HepG2 (cell line): ENCODE measurements around the gene DNAAF1. TPM values are rescaled to one million over a fixed set of nuclear protein-coding genes. Genes with fewer than 3 reads are reported as not detected.

Source experiments
- ATAC-seq: fragments of 200-7000 bp; cut with Tn5 transposase; 3 replicates; pipeline ENCODE4 v1.9.1; 2020; ENCODE audit warnings: mild to moderate bottlenecking, moderate library complexity
- BruUV-seq: library from RNA; stranded (reverse); fragments of 400-500 nt; replicated peaks from 2 replicates; lab custom pipeline; 2021; lab: Mats Ljungman, UMichigan
- CTCF ChIA-PET: fragments of 300-600 bp; formaldehyde crosslinking; extraction: SDS; loops from one replicate; lab custom pipeline; 2021; ENCODE audit warnings: low total read pairs, inconsistent platforms, low intra/inter-chr PET ratio; lab: Yijun Ruan, JAX
- POLR2A ChIA-PET: fragments of 350-600 bp; sonication (Branson Sonifier 250); formaldehyde crosslinking; loops from one replicate; lab custom pipeline; 2020; ENCODE audit warnings: antibody characterized with exemption, inconsistent platforms; lab: Yijun Ruan, JAX
- DNase-seq: peaks from one replicate; pipeline ENCODE4 v3.0.0-alpha.2; 2015; ENCODE audit warnings: low spot score
- FAIRE-seq: peaks from 3 replicates; lab custom pipeline; 2011; peaks lifted over from hg19 to GRCh38; lab: Jason Lieb, UNC
- H2AFZ ChIP-seq: one replicate; pipeline ENCODE4 v1.6.1; 2011; ENCODE audit warnings: low read length, inconsistent platforms
- H3K27ac ChIP-seq: fragments of 300-600 bp; 3 replicates; pipeline ENCODE4 v1.8.0; 2011; ENCODE audit warnings: mixed run types, mild to moderate bottlenecking, mixed read lengths, low read length, inconsistent platforms; ENCODE audit not compliant: insufficient read depth; ENCODE audit errors: extremely low read length
- H3K27me3 ChIP-seq, 2 experiments: fragments of 200-600 bp in 1 of 2; 2 replicates in 1 of 2; 3 replicates in 1 of 2; pipeline versions ENCODE4 v1.6.0 to v1.8.0; 2011; ENCODE audit warnings: low read length in 2 of 2, mild to moderate bottlenecking in 2 of 2, moderate library complexity in 2 of 2, inconsistent platforms in 1 of 2; ENCODE audit not compliant: insufficient read depth in 2 of 2, control insufficient read depth in 1 of 2
- H3K36me3 ChIP-seq, 2 experiments: fragments of 200-600 bp in 1 of 2; replicated peaks in 1 of 2; 2 replicates in 1 of 2; 3 replicates in 1 of 2; pipeline versions ENCODE4 v1.5.1 to v1.8.0; 2011; ENCODE audit warnings: low read length in 2 of 2, inconsistent platforms in 1 of 2; ENCODE audit not compliant: insufficient read depth in 2 of 2, control insufficient read depth in 1 of 2
- H3K4me1 ChIP-seq: 2 replicates; pipeline ENCODE4 v1.5.1; 2012; ENCODE audit warnings: low read length, inconsistent platforms; ENCODE audit not compliant: insufficient read depth
- H3K4me2 ChIP-seq: 2 replicates; pipeline ENCODE4 v1.6.0; 2011; ENCODE audit warnings: low read depth, low read length, inconsistent platforms
- H3K4me3 ChIP-seq, 3 experiments: fragments of 200-600 bp in 1 of 3; sonication (generic), shearing (Covaris generic) in 1 of 3; replicated peaks in 1 of 3; 2 replicates each; pipeline ENCODE4 v1.5.1; 2011 to 2016; ENCODE audit warnings: low read length in 3 of 3, inconsistent platforms in 2 of 3, low read depth in 2 of 3, mild to moderate bottlenecking in 2 of 3, control low read depth in 1 of 3, mixed read lengths in 1 of 3; ENCODE audit not compliant: insufficient read depth in 1 of 3
- H3K79me2 ChIP-seq: one replicate; pipeline ENCODE4 v1.6.1; 2011; ENCODE audit warnings: low read length, inconsistent platforms; ENCODE audit not compliant: insufficient read depth
- H3K9ac ChIP-seq: 2 replicates; pipeline ENCODE4 v1.6.0; 2011; ENCODE audit warnings: mild to moderate bottlenecking, low read depth, low read length, inconsistent platforms; ENCODE audit not compliant: insufficient read depth
- H3K9me3 ChIP-seq: 2 replicates; pipeline ENCODE4 v1.5.1; 2012; ENCODE audit warnings: mild to moderate bottlenecking, low read length
- H4K20me1 ChIP-seq: 2 replicates; pipeline ENCODE4 v1.6.0; 2011; ENCODE audit warnings: inconsistent platforms, mild to moderate bottlenecking, low read length, moderate library complexity; ENCODE audit not compliant: insufficient read depth
- ATRX ChIP-seq: sonication (generic); formaldehyde crosslinking; IDR thresholded peaks from 2 replicates; pipeline ENCODE4 v1.4.0; 2020; ENCODE audit warnings: missing genetic modification reagents, borderline replicate concordance
- CHCHD3 ChIP-seq: sonication (generic); formaldehyde crosslinking; IDR thresholded peaks from 2 replicates; pipeline ENCODE4 v1.8.0; 2022; ENCODE audit warnings: mild to moderate bottlenecking, missing genetic modification reagents, moderate library complexity
- FOXJ3 ChIP-seq: sonication (generic); formaldehyde crosslinking; IDR thresholded peaks from 2 replicates; pipeline ENCODE4 v1.4.0; 2020; ENCODE audit warnings: missing genetic modification reagents, mild to moderate bottlenecking, borderline replicate concordance
- KDM2A ChIP-seq: sonication (generic); formaldehyde crosslinking; IDR thresholded peaks from 2 replicates; pipeline ENCODE4 v1.4.0; 2020; ENCODE audit warnings: low read depth, missing genetic modification reagents, borderline replicate concordance
- MEF2D ChIP-seq: sonication (generic); formaldehyde crosslinking; IDR thresholded peaks from 2 replicates; pipeline ENCODE4 v1.5.1; 2020; ENCODE audit warnings: mild to moderate bottlenecking, missing genetic modification reagents
- POGZ ChIP-seq: sonication (generic); formaldehyde crosslinking; IDR thresholded peaks from 2 replicates; pipeline ENCODE4 v1.4.0; 2020; ENCODE audit warnings: mild to moderate bottlenecking, missing genetic modification reagents
- SMAD1 ChIP-seq: sonication (generic); formaldehyde crosslinking; IDR thresholded peaks from 2 replicates; pipeline ENCODE4 v1.4.0; 2020; ENCODE audit warnings: missing genetic modification reagents, low read depth, mild to moderate bottlenecking, borderline replicate concordance
- STAT6 ChIP-seq: sonication (generic); formaldehyde crosslinking; IDR thresholded peaks from 2 replicates; pipeline ENCODE4 v1.4.0; 2020; ENCODE audit warnings: missing genetic modification reagents, mild to moderate bottlenecking, borderline replicate concordance
- ZNF143 ChIP-seq: sonication (generic); formaldehyde crosslinking; IDR thresholded peaks from 2 replicates; pipeline ENCODE4 v1.4.0; 2020; ENCODE audit warnings: missing genetic modification reagents
- ZNF552 ChIP-seq: sonication (generic); formaldehyde crosslinking; IDR thresholded peaks from 2 replicates; pipeline ENCODE4 v1.9.0; 2022; ENCODE audit warnings: missing genetic modification reagents, mild to moderate bottlenecking, borderline replicate concordance
- ZNF576 ChIP-seq: sonication (generic); formaldehyde crosslinking; IDR thresholded peaks from 2 replicates; pipeline ENCODE4 v1.4.0; 2020; ENCODE audit warnings: mild to moderate bottlenecking, missing genetic modification reagents
- WGBS: methylation state at CpG from one replicate; pipeline ENCODE4 v1.1.6; 2017; ENCODE audit warnings: low lambda C conversion rate; 5-methylcytosine and 5-hydroxymethylcytosine counted together
- in situ Hi-C: cut with HindIII; loops from 2 replicates; pipeline ENCODE4 v1.10.0; 2017; ENCODE audit warnings: low pct_unique_long_range_greater_than_20kb; ENCODE audit not compliant: extremely low pct_ligation_motif_present
- intact Hi-C: fragments of 100-400 bp; cut with micrococcal nuclease; formaldehyde crosslinking; loops from one replicate; pipeline ENCODE4 v1.10.0; 2022; ENCODE audit not compliant: unreplicated experiment
- polyA plus RNA-seq, 8 experiments: library from polyadenylated mRNA; depleted of rRNA in 3 of 8; stranded (reverse) in 7 of 8; unstranded in 1 of 8; fragments of >200 nt; fragmentation: Illumina TruSeq in 4 of 8; extraction: Trizol in 4 of 8; gene quantifications; 2 replicates each; pipeline versions ENCODE4 v1.2.1 to v1.2.3, GENCODE V29; 2011 to 2016; ENCODE audit warnings: low read depth in 4 of 8, missing spikeins in 1 of 8, mixed read lengths in 1 of 8; ENCODE audit not compliant: insufficient read depth in 1 of 8
- total RNA-seq, 5 experiments: library from RNA; depleted of rRNA; stranded (reverse); fragments of >200 nt; fragmentation: Illumina TruSeq; extraction: Trizol; gene quantifications; 2 replicates each; pipeline ENCODE4 v1.2.3, GENCODE V29; 2016; ENCODE audit warnings: low read depth in 1 of 5

Gene DNAAF1
- total and polyA plus RNA-seq, 2 of the 13 experiments (the other 11 are each of a cell fraction or from before 2014, with no cell fraction given), result 0.04 TPM; not detected in 1

- H3K4me1 ChIP-seq, result no peaks in the 10 kb centered on the region
- in situ Hi-C loops, result loop anchor here (25.0 kb wide), 1 partner anchor 236 kb away; the partner anchor contains the start of genes NECAB2 and OSGIN1
- no peak for ATAC-seq
- ChIA-PET POLR2A (no interaction called here), CTCF (no interaction called here)
- no peak for FAIRE-seq
- no peak for DNase-seq
- no peak for TF ChIP-seq SMAD1 (CRISPR knock-in tag)
- TF ChIP-seq STAT6 (CRISPR knock-in tag), result no peak
- no peak for TF ChIP-seq CHCHD3 (CRISPR knock-in tag)
- no peak for TF ChIP-seq MEF2D
- TF ChIP-seq ZNF143 (CRISPR knock-in tag), result no peak
- TF ChIP-seq ZNF552 (CRISPR knock-in tag), result no peak
- TF ChIP-seq ZNF576 (CRISPR knock-in tag), result no peak
- TF ChIP-seq FOXJ3 (CRISPR knock-in tag), result no peak
- TF ChIP-seq ATRX (CRISPR knock-in tag), result no peak
- no peak for TF ChIP-seq POGZ
- TF ChIP-seq KDM2A (CRISPR knock-in tag), result no peak
- no peaks in the 10 kb centered on the region for H3K79me2 ChIP-seq
- H3K4me3 ChIP-seq, result no peak overlapping the region
- 34% methylated on average over 8 of the region's 10 CpGs for WGBS
- H3K27me3 ChIP-seq, result peaks cover 25 to 75% of the 10 kb centered on the region in 2 experiments; a peak in 4 of 5 replicates
- BruUV-seq, result no TSS peak
- H3K4me2 ChIP-seq, result no peak overlapping the region
- no peak overlapping the region for H3K27ac ChIP-seq
- H3K9me3 ChIP-seq, result no peaks in the 10 kb centered on the region
- intact Hi-C loops, result loop anchor here (5.0 kb wide), 1 partner anchor 536 kb away; no protein-coding TSS in a partner anchor
- no peak overlapping the region for H2AFZ ChIP-seq
- H3K9ac ChIP-seq, result no peak overlapping the region
- H3K36me3 ChIP-seq, result no peaks in the 10 kb centered on the region
- H4K20me1 ChIP-seq, result no peaks in the 10 kb centered on the region
These were observed 53.3 kb downstream of the DNAAF1 start for GRCh38 chr16:84198401-84198800.
